Muscle of leg (tissue), 11 donors: ENCODE results near the gene MMGT1. TPM values are rescaled to one million over a fixed set of nuclear protein-coding genes. Genes with fewer than 3 reads are reported as not detected.

Source experiments
- DNase-seq: peaks from one replicate; pipeline ENCODE4 v3.0.0; 2013
- H3K27ac ChIP-seq: one replicate; pipeline ENCODE4 v1.5.1; 2013; ENCODE audit warnings: mild to moderate bottlenecking, low read length, control low read depth
- H3K27me3 ChIP-seq: one replicate; pipeline ENCODE4 v1.6.1; 2013; ENCODE audit warnings: low read length; ENCODE audit not compliant: control insufficient read depth, insufficient read depth
- H3K36me3 ChIP-seq: one replicate; pipeline ENCODE4 v1.6.1; 2013; ENCODE audit warnings: low read length; ENCODE audit not compliant: control insufficient read depth, insufficient read depth
- H3K4me1 ChIP-seq: one replicate; pipeline ENCODE4 v1.6.1; 2013; ENCODE audit warnings: low read length; ENCODE audit not compliant: control insufficient read depth, insufficient read depth
- H3K4me3 ChIP-seq: one replicate; pipeline ENCODE4 v1.5.1; 2013; ENCODE audit warnings: low read length, control low read depth
- H3K9me3 ChIP-seq: replicated peaks from 2 replicates; pipeline ENCODE4 v1.6.1; 2013; ENCODE audit warnings: low read depth, low read length; ENCODE audit not compliant: control insufficient read depth
- WGBS: methylation state at CpG from one replicate; pipeline ENCODE4 v1.1.5; 2013; ENCODE audit warnings: missing lambda C conversion rate; ENCODE audit not compliant: insufficient coverage; 5-methylcytosine and 5-hydroxymethylcytosine counted together
- polyA plus RNA-seq, 8 donors: library from polyadenylated mRNA; unstranded; fragments of 120-200 nt; gene quantifications; one replicate each; pipeline versions ENCODE4 v1.2.1 to v1.2.3, GENCODE V29; 2013; ENCODE audit warnings: inconsistent platforms in 1 of 8, low replicate concordance in 1 of 8; ENCODE audit not compliant: insufficient read length in 8 of 8, insufficient read depth in 1 of 8
- total RNA-seq: library from RNA; stranded (reverse); fragments of 120-200 nt; gene quantifications from one replicate; pipeline ENCODE4 v1.2.4, GENCODE V29; 2013

The MMGT1 gene
- total and polyA plus RNA-seq, 9 donors, result 13.1 to 21.9 (median 16.7) TPM

DNA sequence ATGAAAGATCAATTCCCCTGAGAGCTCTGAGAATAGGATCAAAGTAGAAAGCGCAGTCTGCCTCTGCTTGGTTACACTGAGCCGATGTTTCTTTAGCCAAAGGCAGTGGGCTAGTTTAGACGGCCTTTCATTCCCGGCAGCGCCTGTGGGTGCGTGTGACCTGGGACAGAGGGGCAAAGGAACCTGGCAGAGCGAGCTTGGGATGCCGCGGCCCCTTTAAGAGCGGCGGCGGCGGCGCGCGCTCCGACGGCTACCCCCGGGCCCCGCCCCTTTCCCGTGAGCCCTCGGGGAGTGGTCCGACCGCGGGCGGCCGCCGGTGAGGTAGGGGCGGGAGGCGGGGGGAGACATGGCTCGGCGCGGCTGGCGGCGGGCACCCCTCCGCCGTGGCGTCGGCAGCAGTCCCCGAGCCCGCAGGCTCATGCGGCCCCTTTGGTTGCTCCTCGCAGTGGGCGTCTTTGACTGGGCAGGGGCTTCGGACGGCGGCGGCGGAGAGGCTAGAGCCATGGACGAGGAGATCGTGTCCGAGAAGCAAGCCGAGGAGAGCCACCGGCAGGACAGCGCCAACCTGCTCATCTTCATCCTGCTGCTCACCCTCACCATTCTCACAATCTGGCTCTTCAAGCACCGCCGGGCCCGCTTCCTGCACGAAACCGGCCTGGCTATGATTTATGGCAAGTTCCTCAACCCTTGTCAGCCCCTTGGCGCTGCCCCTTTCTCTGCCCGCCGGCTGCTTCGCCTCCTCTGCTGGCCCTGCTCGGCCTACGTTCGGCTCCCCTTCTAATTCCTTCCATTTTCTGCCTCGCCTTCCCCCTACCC is 11.6 kb upstream of the MMGT1 start, which contains the start of gene SLC9A6:
Gene SLC9A6 (plus strand): TSS at position 279 of the 816 bp plus-strand sequence. CDS start 224 bp downstream, at position 503.
- peak; percentile 86 for DNase-seq
- Histone ChIP-seq H3K27ac (peak within 1 kb of the TSS; percentile 77), H3K4me1 (peaks cover 2% of the 10 kb centered on the region), H3K9me3 (no peaks in the 10 kb centered on the region), H3K36me3 (no peaks in the 10 kb centered on the region), H3K4me3 (peak within 1 kb of the TSS; percentile 76), H3K27me3 (peaks cover 17% of the 10 kb centered on the region)
- 38% methylated on average over 63 of the region's 68 CpGs for WGBS

DNA sequence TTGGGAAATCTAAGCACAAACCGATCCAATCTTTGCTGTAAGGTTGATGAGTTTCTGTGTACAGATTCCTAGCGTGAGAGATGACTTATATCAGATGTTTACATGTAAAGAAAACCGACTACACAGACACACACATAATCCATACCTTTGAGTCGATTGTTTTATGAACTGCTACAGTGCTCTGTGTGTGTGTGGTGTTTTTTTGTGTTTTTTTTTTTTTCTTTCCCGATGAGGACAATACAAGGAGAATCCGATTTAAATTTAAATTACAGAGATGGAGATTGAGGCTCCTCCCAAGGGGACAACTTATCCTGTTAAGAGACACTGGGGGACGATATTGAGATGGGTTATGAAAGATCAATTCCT is 11.0 kb upstream of the MMGT1 start:
- Histone ChIP-seq H3K4me3 (peak overlapping the region; percentile 76), H3K4me1 (peaks cover 2% of the 10 kb centered on the region), H3K27me3 (peaks cover 17% of the 10 kb centered on the region), H3K9me3 (no peaks in the 10 kb centered on the region), H3K36me3 (no peaks in the 10 kb centered on the region), H3K27ac (peak overlapping the region; percentile 77)
- 25% methylated on average over 1 of the region's 7 CpGs for WGBS
- DNase-seq, result peak; percentile 14

DNA sequence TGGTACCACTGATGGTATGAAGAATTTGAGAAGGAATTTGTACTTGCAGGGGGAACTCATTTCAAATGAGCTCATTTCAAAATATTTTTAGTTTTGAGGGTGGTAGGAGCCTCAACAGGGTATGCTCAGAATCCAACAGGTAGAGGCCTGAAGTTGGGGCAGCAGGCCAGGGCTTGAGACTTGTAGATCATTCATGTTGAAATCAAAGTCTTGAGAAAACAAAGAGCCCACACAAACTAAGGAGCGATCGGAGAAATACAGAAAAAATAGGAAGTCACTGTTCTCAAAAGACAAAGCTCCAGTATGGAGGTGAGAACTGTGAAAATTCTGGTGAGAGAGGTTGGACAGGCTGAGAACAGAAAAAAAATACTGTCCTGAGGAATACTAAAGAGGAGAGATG is 10.5 kb upstream of the MMGT1 start:
- Histone ChIP-seq H3K4me3 (peak overlapping the region; percentile 76), H3K27me3 (peaks cover 17% of the 10 kb centered on the region), H3K4me1 (peaks cover 2% of the 10 kb centered on the region), H3K9me3 (no peaks in the 10 kb centered on the region), H3K36me3 (no peaks in the 10 kb centered on the region), H3K27ac (no peak overlapping the region)
- WGBS, result 67% methylated on average over 2 of the region's 2 CpGs
- DNase-seq, result no peak

DNA sequence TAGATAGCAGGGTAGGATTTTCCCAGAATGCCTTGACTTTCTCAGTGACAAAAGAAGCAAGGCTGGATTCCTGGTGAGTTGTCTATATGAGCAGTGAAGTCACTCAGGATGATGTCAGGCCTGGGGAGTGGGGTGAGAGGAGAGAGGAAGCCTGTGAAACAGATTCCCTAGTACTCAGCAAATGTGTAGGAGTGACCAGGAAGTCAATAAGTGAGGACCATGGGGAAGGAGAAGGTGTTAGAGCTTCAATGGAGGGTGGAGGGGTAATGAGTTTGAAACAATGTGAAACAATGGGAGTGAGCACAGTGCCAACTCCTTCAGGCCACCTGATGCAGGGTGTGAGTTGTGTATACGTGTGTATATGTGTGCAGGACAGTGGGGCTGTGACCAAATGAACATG is 9.1 kb upstream of the MMGT1 start:
- Histone ChIP-seq H3K4me1 (peaks cover 2% of the 10 kb centered on the region), H3K27me3 (peaks cover 17% of the 10 kb centered on the region), H3K9me3 (no peaks in the 10 kb centered on the region), H3K36me3 (no peaks in the 10 kb centered on the region), H3K27ac (no peak overlapping the region), H3K4me3 (no peak overlapping the region)
- peak; percentile 41 for DNase-seq
- no CpG with 5 or more reads among the region's 1 CpG for WGBS

DNA sequence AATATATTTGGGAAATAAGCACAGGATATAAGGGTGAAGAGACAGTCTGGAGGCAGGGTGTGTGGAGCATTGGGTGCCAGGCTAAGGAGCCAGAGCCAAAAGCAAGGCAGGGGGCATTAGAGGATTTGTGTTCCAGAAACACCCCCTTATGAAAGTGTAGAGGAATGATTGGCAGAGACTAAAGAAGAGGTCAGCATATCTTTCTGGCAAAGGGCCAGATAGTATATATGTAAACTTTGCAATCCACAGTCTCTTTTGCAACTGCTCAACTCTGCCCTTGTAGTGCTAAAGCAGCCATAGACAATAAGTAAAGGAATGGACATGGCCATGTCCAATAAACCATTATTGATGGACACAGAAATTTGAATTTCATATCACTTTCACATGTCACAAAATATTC is 7.9 kb upstream of the MMGT1 start:
- no peaks in the 10 kb centered on the region for H3K36me3 ChIP-seq
- no peak overlapping the region for H3K4me3 ChIP-seq
- peaks cover 2% of the 10 kb centered on the region for H3K4me1 ChIP-seq
- H3K27me3 ChIP-seq, result peaks cover 17% of the 10 kb centered on the region
- no peak overlapping the region for H3K27ac ChIP-seq
- no peaks in the 10 kb centered on the region for H3K9me3 ChIP-seq
- no peak for DNase-seq

DNA sequence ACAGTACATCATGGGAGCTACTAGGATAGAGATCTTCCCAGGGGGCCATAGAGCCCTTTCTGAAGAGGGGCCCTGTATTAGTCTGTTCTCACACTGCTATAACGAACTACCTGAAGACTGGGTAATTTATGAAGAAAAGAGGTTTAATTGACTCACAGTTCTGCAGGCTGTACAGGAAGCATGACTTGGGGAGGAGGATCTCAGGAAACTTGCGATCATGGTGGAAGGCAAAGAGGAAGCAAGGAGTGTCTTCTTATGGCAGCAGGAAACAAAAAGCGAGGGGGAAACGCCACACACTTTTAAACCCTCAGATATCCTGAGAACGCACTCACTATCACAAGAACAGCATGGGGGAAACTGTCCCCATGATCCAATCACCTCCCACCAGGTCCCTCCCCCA is 7.2 kb upstream of the MMGT1 start:
- H3K9me3 ChIP-seq, result no peaks in the 10 kb centered on the region
- no peaks in the 10 kb centered on the region for H3K36me3 ChIP-seq
- no CpG with 5 or more reads among the region's 5 CpGs for WGBS
- H3K27ac ChIP-seq, result no peak overlapping the region
- no peak overlapping the region for H3K4me3 ChIP-seq
- DNase-seq, result no peak
- peaks cover 17% of the 10 kb centered on the region for H3K27me3 ChIP-seq
- H3K4me1 ChIP-seq, result peaks cover under 1% of the 10 kb centered on the region

DNA sequence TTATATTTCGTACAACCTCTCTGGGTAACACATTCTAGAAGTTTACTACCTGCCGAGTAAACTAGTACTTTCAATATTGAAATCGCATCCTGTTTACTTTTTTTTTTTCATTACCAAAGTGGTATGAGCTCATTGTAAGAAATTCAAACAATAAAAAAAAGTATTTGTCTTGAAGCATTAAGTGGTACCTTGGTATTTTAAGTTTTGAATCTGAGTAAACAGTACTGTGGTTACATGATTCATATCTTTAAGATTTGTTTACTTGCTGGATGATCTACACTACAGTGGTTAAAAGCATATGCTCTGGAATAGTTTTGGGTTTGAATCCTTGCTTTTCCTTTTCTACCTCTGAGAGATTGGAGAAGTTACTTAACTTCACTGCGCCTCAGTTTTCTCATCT is 3.8 kb upstream of the MMGT1 start:
- Histone ChIP-seq H3K4me3 (no peak overlapping the region), H3K9me3 (no peaks in the 10 kb centered on the region), H3K36me3 (no peaks in the 10 kb centered on the region), H3K27me3 (peaks cover 11% of the 10 kb centered on the region), H3K27ac (no peak overlapping the region), H3K4me1 (peaks cover 1% of the 10 kb centered on the region)
- WGBS, result no CpG with 5 or more reads among the region's 4 CpGs
- no peak for DNase-seq

DNA sequence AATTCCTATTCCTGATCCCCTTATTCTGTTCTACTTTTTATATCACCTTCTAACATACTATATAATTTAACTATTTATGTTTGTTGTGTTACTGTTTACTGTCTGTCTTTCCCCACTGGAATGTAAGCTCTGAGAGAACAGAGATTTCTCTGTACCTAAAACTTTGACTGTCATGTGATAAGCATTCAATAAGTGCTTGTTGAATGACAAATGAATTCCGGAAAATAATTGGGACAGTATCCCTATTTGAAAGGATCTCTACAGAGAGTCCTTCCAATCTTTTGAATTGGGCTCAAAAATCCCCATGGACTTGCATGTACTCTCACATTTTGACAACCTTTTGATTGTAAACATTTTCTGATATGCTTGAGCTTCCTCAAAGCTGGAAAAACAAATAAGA is 1.6 kb upstream of the MMGT1 start:
- no peaks in the 10 kb centered on the region for H3K9me3 ChIP-seq
- peaks cover 5% of the 10 kb centered on the region for H3K4me1 ChIP-seq
- no CpG with 5 or more reads among the region's 1 CpG for WGBS
- H3K27ac ChIP-seq, result no peak overlapping the region
- no peak overlapping the region for H3K4me3 ChIP-seq
- no peaks in the 10 kb centered on the region for H3K36me3 ChIP-seq
- no peak for DNase-seq
- H3K27me3 ChIP-seq, result peaks cover 8% of the 10 kb centered on the region

DNA sequence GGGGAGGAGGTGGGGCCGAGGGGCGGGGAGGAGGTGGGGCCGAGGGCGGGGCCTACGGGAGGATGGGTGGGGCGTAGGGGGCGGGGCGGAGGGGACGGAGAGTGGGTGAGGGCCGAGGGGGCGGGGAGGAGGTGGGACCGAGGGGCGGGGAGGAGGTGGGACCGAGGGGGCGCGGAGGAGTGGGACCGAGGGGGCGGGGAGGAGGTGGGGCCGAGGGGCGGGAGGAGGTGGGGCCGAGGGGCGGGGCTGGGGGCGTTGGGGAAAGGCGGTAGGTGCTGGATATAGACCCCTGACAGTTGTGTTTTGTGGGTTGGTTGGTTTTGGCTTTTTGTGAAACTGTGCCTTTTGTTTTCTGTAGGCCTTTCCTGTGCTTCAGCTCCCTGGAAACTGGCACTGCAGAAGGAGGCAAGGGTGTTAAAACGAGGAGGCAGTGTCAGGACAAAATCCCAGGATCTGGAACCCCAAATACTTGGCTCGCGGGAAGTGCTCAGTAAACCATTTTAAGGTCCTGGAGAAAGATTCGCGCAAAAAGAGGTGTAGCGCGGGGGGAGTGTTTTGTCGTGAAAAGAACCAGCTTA is 580 bp upstream of the MMGT1 start:
- 43% methylated on average over 5 of the region's 32 CpGs for WGBS
- Histone ChIP-seq H3K9me3 (no peaks in the 10 kb centered on the region), H3K36me3 (no peaks in the 10 kb centered on the region), H3K4me1 (peaks cover 5% of the 10 kb centered on the region), H3K4me3 (peak overlapping the region; percentile 4), H3K27me3 (peaks cover 8% of the 10 kb centered on the region), H3K27ac (no peak overlapping the region)
- peak; percentile 83 for DNase-seq

DNA sequence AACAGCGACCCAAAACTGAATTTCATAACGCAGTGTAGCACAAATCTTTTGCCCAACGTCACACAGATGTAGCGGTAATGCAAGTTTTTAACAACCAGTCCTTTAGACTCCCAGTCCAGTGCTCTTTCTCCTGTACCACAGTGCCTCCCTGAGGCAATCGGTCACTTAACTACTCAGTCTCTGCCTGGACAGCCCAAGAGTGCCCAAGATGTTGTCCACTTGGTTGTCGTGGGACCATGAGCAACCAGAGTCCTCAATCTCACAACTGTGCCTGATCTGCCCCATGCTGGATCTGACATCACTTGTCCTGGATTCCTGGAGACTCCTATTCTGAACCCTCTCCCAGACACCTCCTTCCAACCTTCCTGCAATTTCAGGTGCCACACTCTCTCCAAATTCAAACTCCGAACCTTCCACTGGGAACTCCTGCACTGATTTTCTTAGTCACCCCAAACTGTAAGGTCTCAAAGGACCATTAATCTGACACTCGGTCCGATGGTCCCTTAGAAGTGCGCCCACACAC is 702 bp downstream of the MMGT1 start:
- H3K36me3 ChIP-seq, result no peaks in the 10 kb centered on the region
- no peaks in the 10 kb centered on the region for H3K9me3 ChIP-seq
- DNase-seq, result peak; percentile 44
- H3K27me3 ChIP-seq, result peaks cover 8% of the 10 kb centered on the region
- peak overlapping the region; percentile 93 for H3K4me3 ChIP-seq
- 40% methylated on average over 10 of the region's 10 CpGs for WGBS
- peak overlapping the region; percentile 99 for H3K27ac ChIP-seq
- H3K4me1 ChIP-seq, result peaks cover 5% of the 10 kb centered on the region
